Right lobe of liver (tissue), 4 donors: Measurements from ENCODE around the gene TBC1D12.

ENCODE experiments used
- CTCF ChIP-seq, 4 donors: fragments of 200-600 bp in 3 of 4; fragments of 450-650 bp in 1 of 4; IDR thresholded peaks; one replicate each; pipeline versions ENCODE4 v1.5.1 to v1.8.0; 2016 to 2022; ENCODE audit warnings: antibody characterized with exemption in 4 of 4, mild to moderate bottlenecking in 2 of 4
- POLR2A ChIP-seq: fragments of 450-650 bp; IDR thresholded peaks from one replicate; pipeline ENCODE4 v1.6.1; 2017; ENCODE audit warnings: antibody characterized with exemption, mild to moderate bottlenecking
- donor health status: DM: no; HTN: no; CAD: no.
- donor health status: DM: no; HTN: no; CAD: no.
- donor health status: DM: no; HTN: yes; CAD: no.

GRCh38 chr10:94524711-94525110 is 122.4 kb downstream of the TBC1D12 start:
- TF ChIP-seq CTCF (IDR thresholded peaks at IDR 0.05) = no peak
- TF ChIP-seq POLR2A = no peak
